Heart left ventricle (tissue), 16 donors: ENCODE measurements around the gene HDAC4. TPM values are rescaled to one million over a fixed set of nuclear protein-coding genes. Genes with fewer than 3 reads are reported as not detected.

Source experiments
- ATAC-seq, 4 donors: fragments of 200-7000 bp; cut with Tn5 transposase; one replicate each; pipeline ENCODE4 v1.9.1; 2020 to 2022; ENCODE audit warnings: moderate library complexity in 4 of 4, mild to moderate bottlenecking in 3 of 4, moderate number of reproducible peaks in 1 of 4
- DNase-seq, 5 donors: peaks; one replicate each; pipeline ENCODE4 v3.0.0-alpha.2; 2020
- H3K27ac ChIP-seq, 12 donors: fragments of 200-600 bp; sonication (generic) in 4 of 12; one replicate each; pipeline versions ENCODE4 v1.5.0 to v1.8.0; 2016 to 2022; ENCODE audit warnings: mild to moderate bottlenecking in 2 of 12
- H3K27me3 ChIP-seq, 9 donors: fragments of 200-600 bp; sonication (generic) in 2 of 9; one replicate each; pipeline versions ENCODE4 v1.5.1 to v1.8.0; 2016 to 2022; ENCODE audit warnings: mild to moderate bottlenecking in 3 of 9
- H3K36me3 ChIP-seq, 9 donors: fragments of 200-600 bp; sonication (generic) in 2 of 9; one replicate each; pipeline versions ENCODE4 v1.5.0 to v1.8.0; 2018 to 2022; ENCODE audit warnings: mild to moderate bottlenecking in 2 of 9
- H3K4me1 ChIP-seq, 12 donors: fragments of 200-600 bp; sonication (generic) in 4 of 12; one replicate each; pipeline versions ENCODE4 v1.5.0 to v1.8.0; 2016 to 2022; ENCODE audit warnings: mild to moderate bottlenecking in 3 of 12
- H3K4me3 ChIP-seq, 12 donors: fragments of 200-600 bp; sonication (generic) in 4 of 12; one replicate each; pipeline versions ENCODE4 v1.5.0 to v1.8.0; 2017 to 2022; ENCODE audit warnings: mild to moderate bottlenecking in 9 of 12, moderate library complexity in 4 of 12
- H3K9me3 ChIP-seq, 12 donors: fragments of 200-600 bp; sonication (generic) in 4 of 12; one replicate each; pipeline versions ENCODE4 v1.5.0 to v1.8.0; 2016 to 2022; ENCODE audit warnings: mild to moderate bottlenecking in 1 of 12
- POLR2A ChIP-seq, 2 donors: fragments of 450-650 bp; IDR thresholded peaks; one replicate each; pipeline ENCODE4 v1.6.1; 2017; ENCODE audit warnings: antibody characterized with exemption in 2 of 2, mild to moderate bottlenecking in 2 of 2, moderate library complexity in 2 of 2
- WGBS, 4 donors: extraction: QIAGEN DNeasy Blood & Tissue Kit in 2 of 4; methylation state at CpG; one replicate each; pipeline versions ENCODE4 v1.1.5 to v1.1.7; 2013 to 2018; 5-methylcytosine and 5-hydroxymethylcytosine counted together
- intact Hi-C, 10 donors: fragments of 100-400 bp; cut with DNase I; formaldehyde crosslinking; loops; one replicate each; pipeline versions ENCODE4 v1.11.1 to v1.14.2; 2022
- polyA plus RNA-seq, 2 donors: library from polyadenylated mRNA; stranded (reverse); fragments of 200-250 nt; gene quantifications; one replicate each; pipeline ENCODE4 v1.2.3, GENCODE V29; 2013
- total RNA-seq, 9 donors: library from RNA; depleted of rRNA in 2 of 9; stranded (reverse); fragments of >200 nt in 2 of 9; fragmentation: NEBNext Ultra II Directional in 3 of 9; extraction: Animal tissue kit (Norgen Biotek cat#: 25700) in 3 of 9; gene quantifications; one replicate each; pipeline versions ENCODE4 v1.1.0 to v1.2.4, GENCODE V29; 2016 to 2023
- TF ChIP-seq, protein P1 (sequence below), 12 donors: fragments of 200-600 bp; sonication (generic) in 4 of 12; IDR thresholded peaks; one replicate each; pipeline versions ENCODE4 v1.5.0 to v1.8.0; 2018 to 2022; ENCODE audit warnings: antibody characterized with exemption in 12 of 12, mild to moderate bottlenecking in 5 of 12
- donor health status: ischemic (EF 13 %, LVEDD 7.1; RV severe dilation, severe dysfunction).
- donor health status: healthy with polysubstance abuse.
- donor health status: DM: no; HTN: yes; CAD: no.
- donor health status: DM: no; HTN: no; CAD: no.
- donor health status: ischemic (EF 25% LVEDD 6.9; RV normal size, moderate dysfunction).
- donor health status: ischemic (EF 25% LVEDD 5.7; RV mildly dilated, moderate dysfunction).
- donor health status: healthy.
- donor health status: DM: yes; HTN: yes; CAD: no.
- donor health status: ischemic (EF 35%, LVEDD 5.7; RV mildly dilated, moderate dysfunction).
- donor health status: nonischemic (EF 11% LVEDD 7.7; RV severe dilation, severe dysfunction).
- donor health status: DM: yes; HTN: yes; CAD: no.
- donor health status: PGD.
- donor health status: ischemic (EF 29% LVEDD 5.4; RV normal size, mild dysfunction).
- donor health status: nonischemic (EF 23%, LVEDD 6.1; RV moderate dilation, normal function).

Gene HDAC4
- total and polyA plus RNA-seq, 11 donors: 13.9 to 37.6 (median 27.5) TPM

DNA sequence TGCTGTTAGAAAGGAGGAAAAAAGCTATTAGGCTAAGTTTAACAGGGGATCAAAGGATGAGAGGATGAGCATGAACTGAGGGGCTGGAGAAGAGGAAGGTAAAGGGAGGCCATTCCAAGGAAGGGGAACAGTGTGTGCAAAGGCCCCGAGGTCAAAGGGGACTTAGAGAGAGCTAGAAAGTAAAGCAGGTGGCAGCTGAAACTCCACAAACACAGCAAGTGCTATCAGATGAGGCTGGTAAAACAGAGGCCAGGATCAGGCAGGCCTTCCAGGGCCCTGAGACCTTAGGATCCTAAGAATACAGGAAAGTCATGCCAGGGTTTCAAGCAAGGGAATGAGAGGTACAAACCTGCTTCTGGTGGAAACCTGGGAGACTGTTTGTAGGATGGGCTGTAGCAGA, 5.8 kb downstream of the HDAC4 start:
- 84 to 100% (median 91%) methylated on average over 1 of the region's 1 CpG for WGBS, 4 donors
- H3K27ac ChIP-seq: peak overlapping the region in 4 of 12 donors; percentile 12 to 100 (median 55)
- intact Hi-C loops: loop anchor here in 9 of 10 donors (5.0 to 10.0 kb wide), 11 partner anchors 63 to 250 kb away; no protein-coding TSS in a partner anchor

DNA sequence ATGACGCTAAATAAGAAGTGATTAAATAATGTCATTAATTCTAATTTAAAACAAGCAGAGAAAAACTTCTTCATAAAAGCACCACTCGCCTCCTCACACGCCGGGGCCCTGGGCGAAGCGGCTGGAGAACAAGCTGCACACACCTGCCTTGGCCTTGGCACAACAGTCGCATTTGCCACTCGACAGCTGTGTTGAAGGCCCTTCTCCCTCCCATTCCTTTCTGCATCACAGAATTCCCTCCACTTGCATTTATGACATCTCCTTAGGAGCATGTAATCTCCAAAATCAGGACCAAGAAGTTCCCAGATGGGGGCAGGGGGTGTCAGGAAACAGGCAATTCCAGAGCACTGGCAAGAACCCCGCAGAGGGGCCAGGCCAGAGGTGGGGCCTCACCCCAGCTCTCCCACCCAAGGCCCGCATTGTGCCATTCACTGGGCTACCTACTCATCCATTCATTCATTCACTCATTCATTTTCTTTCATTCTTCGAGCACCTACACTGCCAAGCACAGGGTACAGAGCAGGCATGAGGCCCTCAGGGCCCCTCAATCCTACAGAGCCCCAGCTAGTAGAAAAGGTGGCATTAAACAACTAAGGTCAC, 6.4 kb downstream of the HDAC4 start:
- peaks cover 6 to 87% (median 43%) of the 10 kb centered on the region in 12 donors for H3K4me1 ChIP-seq
- no peak for TF ChIP-seq POLR2A (IDR thresholded peaks at IDR 0.05)
- TF ChIP-seq, protein P1, sequence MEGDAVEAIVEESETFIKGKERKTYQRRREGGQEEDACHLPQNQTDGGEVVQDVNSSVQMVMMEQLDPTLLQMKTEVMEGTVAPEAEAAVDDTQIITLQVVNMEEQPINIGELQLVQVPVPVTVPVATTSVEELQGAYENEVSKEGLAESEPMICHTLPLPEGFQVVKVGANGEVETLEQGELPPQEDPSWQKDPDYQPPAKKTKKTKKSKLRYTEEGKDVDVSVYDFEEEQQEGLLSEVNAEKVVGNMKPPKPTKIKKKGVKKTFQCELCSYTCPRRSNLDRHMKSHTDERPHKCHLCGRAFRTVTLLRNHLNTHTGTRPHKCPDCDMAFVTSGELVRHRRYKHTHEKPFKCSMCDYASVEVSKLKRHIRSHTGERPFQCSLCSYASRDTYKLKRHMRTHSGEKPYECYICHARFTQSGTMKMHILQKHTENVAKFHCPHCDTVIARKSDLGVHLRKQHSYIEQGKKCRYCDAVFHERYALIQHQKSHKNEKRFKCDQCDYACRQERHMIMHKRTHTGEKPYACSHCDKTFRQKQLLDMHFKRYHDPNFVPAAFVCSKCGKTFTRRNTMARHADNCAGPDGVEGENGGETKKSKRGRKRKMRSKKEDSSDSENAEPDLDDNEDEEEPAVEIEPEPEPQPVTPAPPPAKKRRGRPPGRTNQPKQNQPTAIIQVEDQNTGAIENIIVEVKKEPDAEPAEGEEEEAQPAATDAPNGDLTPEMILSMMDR (IDR thresholded peaks at IDR 0.05): no peak

More for the DNA sequence above, 5.8 kb downstream of the HDAC4 start:
- no peak for DNase-seq
- peaks cover 6 to 88% (median 47%) of the 10 kb centered on the region in 12 donors for H3K4me1 ChIP-seq
- H3K9me3 ChIP-seq: no peaks in the 10 kb centered on the region
- no peak overlapping the region for H3K4me3 ChIP-seq
- no peak for TF ChIP-seq POLR2A (IDR thresholded peaks at IDR 0.05)
- ATAC-seq: no peak
- H3K27me3 ChIP-seq: no peaks in the 10 kb centered on the region
- no peaks in the 10 kb centered on the region for H3K36me3 ChIP-seq

DNA sequence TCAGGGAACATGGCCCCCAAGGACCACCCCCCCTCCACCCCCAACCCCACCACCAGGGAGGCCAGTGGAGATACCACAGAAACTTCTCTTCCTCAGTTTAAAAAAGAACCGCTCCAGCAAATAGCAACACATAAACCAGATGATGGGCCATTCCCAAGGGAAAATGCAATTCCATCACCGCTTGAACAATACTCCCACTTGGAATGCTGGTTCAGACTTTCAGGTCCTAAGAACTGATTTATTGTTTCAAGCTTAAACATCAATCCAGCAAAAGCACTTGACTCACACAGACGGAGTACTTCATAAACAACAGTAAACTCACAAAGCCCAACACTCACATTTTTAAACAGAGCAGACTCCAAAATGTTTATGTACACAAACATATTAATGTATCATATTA, 6.9 kb downstream of the HDAC4 start:
- intact Hi-C loops: loop anchor here in 6 of 10 donors (5.0 to 10.0 kb wide), 7 partner anchors 69 to 249 kb away; no protein-coding TSS in a partner anchor
- H3K4me3 ChIP-seq: no peak overlapping the region
- no peaks in the 10 kb centered on the region for H3K27me3 ChIP-seq
- DNase-seq (no peak), ATAC-seq (no peak)
- WGBS, 4 donors: 44 to 55% (median 48%) methylated on average over 3 of the region's 3 CpGs
- peaks cover 6 to 82% (median 38%) of the 10 kb centered on the region in 12 donors for H3K4me1 ChIP-seq
- H3K9me3 ChIP-seq: no peaks in the 10 kb centered on the region
- H3K36me3 ChIP-seq: peaks cover 0 to 4% (median 0%) of the 10 kb centered on the region in 9 donors
- peak overlapping the region in 2 of 12 donors; percentile 35 to 42 for H3K27ac ChIP-seq
- TF ChIP-seq POLR2A (IDR thresholded peaks at IDR 0.05): no peak
- TF ChIP-seq, protein P1 (IDR thresholded peaks at IDR 0.05): no peak

More for the DNA sequence above, 6.4 kb downstream of the HDAC4 start:
- intact Hi-C loops: loop anchor here in 6 of 10 donors (5.0 to 10.0 kb wide), 7 partner anchors 70 to 250 kb away; no protein-coding TSS in a partner anchor
- WGBS, 4 donors: 79 to 86% (median 84%) methylated on average over 11 of the region's 11 CpGs
- H3K4me3 ChIP-seq: no peak overlapping the region
- no peak for ATAC-seq
- H3K9me3 ChIP-seq: no peaks in the 10 kb centered on the region
- DNase-seq: no peak
- no peaks in the 10 kb centered on the region for H3K27me3 ChIP-seq
- H3K36me3 ChIP-seq: peaks cover 0 to under 1% (median 0%) of the 10 kb centered on the region in 9 donors
- H3K27ac ChIP-seq: peak overlapping the region in 1 of 12 donors; percentile 89

DNA sequence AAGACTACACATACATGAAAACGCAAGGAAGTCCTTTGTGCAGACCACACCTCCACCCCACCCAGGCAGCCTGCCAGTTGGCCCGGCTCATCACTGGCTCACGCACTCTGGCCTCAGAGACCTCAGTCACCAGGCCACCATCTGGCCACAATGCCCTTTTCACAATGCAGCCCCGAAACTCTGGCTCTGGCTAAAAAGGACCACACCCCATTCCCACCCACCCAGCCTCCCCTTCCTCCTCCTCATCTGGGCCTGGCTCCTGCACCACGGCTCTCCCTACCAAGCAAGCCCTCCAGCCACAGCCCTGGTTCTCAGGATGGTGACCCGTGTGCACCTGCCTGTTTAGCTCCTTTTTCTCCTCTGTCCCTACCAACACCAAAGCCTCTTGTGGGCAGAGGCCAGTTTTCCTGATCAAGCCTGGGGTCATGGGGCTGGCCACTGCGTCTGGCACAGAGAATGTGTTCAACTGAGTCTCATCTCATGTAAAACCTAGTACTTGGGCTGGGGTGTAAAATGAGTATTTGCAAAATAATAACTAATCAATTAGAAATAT, 7.4 kb downstream of the HDAC4 start:
- peaks cover 0 to 4% (median 0%) of the 10 kb centered on the region in 9 donors for H3K36me3 ChIP-seq
- H3K4me1 ChIP-seq: peaks cover 6 to 78% (median 36%) of the 10 kb centered on the region in 12 donors
- DNase-seq (peak; percentile 65 to 81 (median 74)), ATAC-seq (peak in 3 of 4 donors; percentile 43 to 70 (median 45))
- H3K27ac ChIP-seq: peak overlapping the region in 2 of 12 donors; percentile 35 to 42
- intact Hi-C loops: loop anchor here in 6 of 10 donors (5.0 to 10.0 kb wide), 7 partner anchors 69 to 249 kb away; no protein-coding TSS in a partner anchor
- no peaks in the 10 kb centered on the region for H3K27me3 ChIP-seq
- TF ChIP-seq, protein P1 (IDR thresholded peaks at IDR 0.05): no peak
- no peak for TF ChIP-seq POLR2A (IDR thresholded peaks at IDR 0.05)
- WGBS, 4 donors: 31 to 47% (median 41%) methylated on average over 7 of the region's 7 CpGs
- H3K4me3 ChIP-seq: no peak overlapping the region
- no peaks in the 10 kb centered on the region for H3K9me3 ChIP-seq
